BJ (cell line): ENCODE results near the gene SARDH. TPM values are rescaled to one million over a fixed set of nuclear protein-coding genes. Genes with fewer than 3 reads are reported as not detected.

Source experiments
- CTCF ChIA-PET: fragments of 350-600 bp; formaldehyde crosslinking; extraction: SDS; loops from one replicate; lab custom pipeline; 2021; ENCODE audit warnings: antibody characterized with exemption, inconsistent platforms; lab: Yijun Ruan, JAX
- POLR2A ChIA-PET: fragments of 300-600 bp; sonication (Branson Sonifier 250); formaldehyde crosslinking; extraction: SDS; loops from one replicate; lab custom pipeline; 2021; ENCODE audit warnings: antibody characterized with exemption; lab: Charles Lee
- DNase-seq: peaks from one replicate; pipeline ENCODE4 v3.0.0-alpha.2; 2011; ENCODE audit warnings: low read depth
- H3K27me3 ChIP-seq: 2 replicates; pipeline ENCODE4 v1.6.0; 2011; ENCODE audit warnings: low read length; ENCODE audit not compliant: control insufficient read depth, insufficient read depth
- H3K36me3 ChIP-seq: 2 replicates; pipeline ENCODE4 v1.5.1; 2011; ENCODE audit warnings: low read length; ENCODE audit not compliant: control insufficient read depth, insufficient read depth
- H3K4me3 ChIP-seq: 2 replicates; pipeline ENCODE4 v1.5.1; 2011; ENCODE audit warnings: low read depth, mild to moderate bottlenecking, control low read depth, low read length
- CTCF ChIP-seq: IDR thresholded peaks from 2 replicates; pipeline ENCODE4 v1.5.1; 2011; ENCODE audit warnings: low read depth, mild to moderate bottlenecking, control low read depth, inconsistent platforms, low read length, moderate library complexity; ENCODE audit not compliant: insufficient read depth
- polyA plus RNA-seq: library from polyadenylated mRNA; depleted of rRNA; stranded (reverse); fragments of >200 nt; gene quantifications from 2 replicates; pipeline ENCODE4 v1.2.3, GENCODE V29; 2011

The SARDH gene
- polyA plus RNA-seq, 1 experiment: 0.53 TPM

DNA sequence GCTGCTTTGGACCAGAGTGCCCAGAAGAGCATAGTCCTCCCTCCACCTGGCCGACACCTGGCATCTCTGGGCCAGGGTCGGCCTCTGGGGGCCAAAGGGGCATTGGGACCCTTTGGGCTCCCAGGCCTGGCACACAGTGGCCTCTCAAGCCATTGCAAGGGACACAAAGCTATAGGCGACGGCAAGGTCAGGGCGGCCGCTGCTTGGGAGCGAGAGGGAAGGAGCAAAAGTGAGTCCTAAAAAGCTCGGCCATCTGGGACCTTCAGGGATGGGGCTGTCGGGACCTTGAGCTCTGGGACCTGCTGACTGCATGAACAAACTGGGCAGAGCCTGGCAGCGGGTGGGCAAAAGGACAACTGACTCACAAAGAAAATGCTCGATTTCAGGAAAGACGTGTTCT, 88.1 kb downstream of the SARDH start:
- Histone ChIP-seq H3K36me3 (no peaks in the 10 kb centered on the region), H3K4me3 (no peak overlapping the region), H3K27me3 (peaks cover 24% of the 10 kb centered on the region)
- no peak for DNase-seq
- no peak for TF ChIP-seq CTCF
- ChIA-PET CTCF (no interaction called here), POLR2A (no interaction called here)

- ChIA-PET CTCF (no interaction called here), POLR2A (no interaction called here)
- TF ChIP-seq CTCF: no peak
Observed at GRCh38 chr9:133649194-133649593, 89.0 kb downstream of the SARDH start.

GRCh38 chr9:133647765-133648469, 90.2 kb downstream of the SARDH start:
- H3K36me3 ChIP-seq: no peaks in the 10 kb centered on the region
- DNase-seq: no peak
- no peak for TF ChIP-seq CTCF
- H3K27me3 ChIP-seq: peaks cover 19% of the 10 kb centered on the region
- no peak overlapping the region for H3K4me3 ChIP-seq
- POLR2A ChIA-PET: no interaction called here
- CTCF ChIA-PET: no interaction called here

More at GRCh38 chr9:133649194-133649593, 89.0 kb downstream of the SARDH start:
- Histone ChIP-seq H3K4me3 (no peak overlapping the region), H3K36me3 (no peaks in the 10 kb centered on the region), H3K27me3 (peaks cover 19% of the 10 kb centered on the region)
- DNase-seq: no peak

- Histone ChIP-seq H3K4me3 (no peak overlapping the region), H3K27me3 (peaks cover 16% of the 10 kb centered on the region), H3K36me3 (no peaks in the 10 kb centered on the region)
- ChIA-PET CTCF (no interaction called here), POLR2A (no interaction called here)
- no peak for TF ChIP-seq CTCF
- no peak for DNase-seq
Observed at GRCh38 chr9:133647148-133647547, 91.0 kb downstream of the SARDH start.

DNA sequence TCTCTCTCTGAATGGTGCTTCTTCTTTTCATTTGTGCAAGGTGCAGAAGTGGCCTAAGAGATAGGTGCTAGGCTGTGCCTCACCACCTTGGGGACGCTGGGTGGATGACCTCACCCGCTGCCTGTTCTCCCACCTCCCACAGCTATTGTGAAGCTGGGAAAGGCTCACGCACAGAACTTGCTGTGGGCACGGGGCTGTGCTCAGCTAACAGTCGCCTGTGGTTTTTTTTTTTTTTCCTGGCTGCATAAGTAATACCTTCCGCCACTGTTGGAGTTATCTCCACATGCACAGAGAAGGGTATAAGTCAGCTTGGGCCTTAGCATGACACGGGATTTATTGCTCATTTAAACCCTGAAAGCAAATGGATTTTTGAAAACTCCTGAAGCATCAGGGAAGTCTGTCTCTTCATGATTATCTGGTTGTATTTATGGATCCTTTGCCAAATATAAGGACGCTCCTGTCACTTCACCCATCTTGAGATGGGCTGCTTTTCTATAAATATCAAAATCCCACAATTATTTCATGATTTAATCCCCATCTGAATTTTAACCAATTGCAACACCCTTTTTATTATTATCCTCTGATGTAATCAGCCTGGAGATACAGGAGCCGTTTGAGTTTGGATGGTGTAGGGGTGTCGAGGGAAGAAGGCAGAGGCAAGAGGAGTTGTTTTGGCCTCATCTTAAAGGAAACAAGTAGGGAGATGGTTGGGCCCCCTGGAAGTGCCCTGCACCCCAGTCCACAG, 93.0 kb downstream of the SARDH start:
- no peak for DNase-seq
- TF ChIP-seq CTCF: no peak
- Histone ChIP-seq H3K27me3 (peaks cover 16% of the 10 kb centered on the region), H3K36me3 (no peaks in the 10 kb centered on the region), H3K4me3 (no peak overlapping the region)
- POLR2A ChIA-PET: no interaction called here
- CTCF ChIA-PET: no interaction called here
